SHP77 treated with DMSO at 0.1 percent for 48 hours (cell line): ENCODE results near the gene THAP7.
"Not testable (repeated sequence)": the region's sequence is repeated elsewhere in the genome, so short reads cannot be mapped to it uniquely, and the experiment has no call there.

Experiments used
- DNase-seq: peaks from one replicate; lab custom pipeline; 2025; lab: John Stamatoyannopoulos, UW

THAP7 gene

GRCh38 chr22:20978419-20978818 is 23.5 kb downstream of the THAP7 start:
- no peak for DNase-seq

- no peak for DNase-seq
Measured at GRCh38 chr22:20977516-20978170, 24.3 kb downstream of the THAP7 start.

DNA sequence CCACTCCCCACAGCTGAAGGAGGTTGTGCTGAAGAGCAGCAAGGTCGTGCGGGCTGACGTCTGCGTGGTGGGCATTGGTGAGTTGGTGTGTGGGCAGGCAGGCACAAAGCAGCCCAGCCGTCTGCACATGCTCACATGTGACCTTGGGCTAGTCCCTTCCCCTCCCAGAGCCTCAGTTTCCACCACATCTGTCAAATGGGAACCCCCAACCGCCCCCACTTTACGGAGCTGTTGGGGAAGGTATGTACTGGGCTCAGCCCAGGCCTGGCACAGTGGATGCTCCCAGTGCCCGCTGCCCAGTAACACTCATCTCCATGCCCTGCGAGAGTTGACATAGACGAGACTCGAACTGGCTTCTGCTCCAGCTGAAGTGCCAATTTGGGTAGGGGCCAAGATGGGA is 24.9 kb downstream of the THAP7 start:
- DNase-seq, result no peak

GRCh38 chr22:20976291-20976877 is 25.5 kb downstream of the THAP7 start:
- DNase-seq, result no peak

DNA sequence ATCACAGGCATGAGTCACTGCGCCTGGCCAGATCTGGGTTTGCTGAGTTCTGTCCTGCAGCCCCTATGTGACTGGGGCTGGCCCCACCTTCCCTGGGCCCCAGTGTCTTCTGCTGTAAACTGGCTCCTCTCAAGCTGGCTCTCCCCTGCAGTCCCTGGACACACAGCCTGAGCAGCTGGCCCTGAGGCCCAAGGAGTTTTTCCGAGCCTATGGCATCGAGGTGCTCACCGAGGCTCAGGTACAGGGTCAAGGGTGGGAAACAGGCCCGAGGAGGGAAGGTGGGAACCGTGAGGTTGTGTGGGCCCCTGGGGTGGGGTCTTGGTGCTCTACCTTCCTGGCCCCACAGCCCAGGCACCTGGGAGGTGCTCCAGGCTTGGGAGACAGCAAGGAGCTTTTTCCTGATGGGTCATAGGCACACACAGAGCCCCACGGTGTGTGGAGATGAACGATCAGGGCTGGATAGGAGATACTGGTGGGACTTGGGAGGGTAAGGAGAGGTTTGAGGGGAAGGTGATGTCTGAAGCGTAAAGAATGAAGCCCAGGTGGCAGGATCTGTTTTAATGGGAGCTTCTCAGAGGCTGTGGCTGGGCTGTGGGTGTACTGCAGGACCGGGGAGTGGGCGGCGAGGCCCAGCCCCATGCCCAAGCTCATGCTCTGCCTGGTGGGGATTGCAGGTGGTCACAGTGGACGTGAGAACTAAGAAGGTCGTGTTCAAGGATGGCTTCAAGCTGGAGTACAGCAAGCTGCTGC is 26.2 kb downstream of the THAP7 start:
- DNase-seq, result no peak

- DNase-seq, result no peak
Measured at GRCh38 chr22:20974336-20974955, 27.5 kb downstream of the THAP7 start.

- no peak for DNase-seq
Measured at GRCh38 chr22:20973634-20974286, 28.2 kb downstream of the THAP7 start.

DNA sequence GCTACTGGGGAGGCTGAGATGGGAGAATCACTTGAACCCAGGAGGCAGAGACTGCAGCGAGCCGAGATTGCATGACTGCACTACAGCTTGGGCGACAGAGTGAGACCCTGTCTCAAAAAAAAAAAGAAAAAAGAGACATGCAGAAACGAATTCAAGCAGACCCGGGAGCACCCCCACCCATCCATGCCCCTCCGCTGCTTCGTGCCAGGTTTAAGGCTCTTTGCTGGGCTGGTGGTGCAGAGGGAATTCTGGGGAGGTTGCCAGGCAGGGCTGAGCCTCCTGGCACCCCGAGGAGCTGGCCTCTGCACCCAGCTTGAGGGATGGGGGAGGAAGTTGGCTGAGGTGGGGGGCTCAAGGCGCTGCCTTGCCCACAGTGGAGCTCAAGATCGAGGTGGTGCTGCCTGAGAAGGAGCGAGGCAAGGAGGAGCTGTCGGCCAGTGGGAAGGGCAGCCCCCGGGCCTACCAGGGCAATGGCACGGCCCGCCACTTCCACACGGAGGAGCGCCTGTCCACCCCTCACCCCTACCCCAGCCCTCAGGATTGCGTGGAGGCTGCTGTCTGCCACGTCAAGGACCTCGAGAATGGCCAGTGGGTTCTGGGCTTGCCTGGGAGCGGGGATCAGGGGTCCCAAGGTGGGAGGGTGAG is 28.9 kb downstream of the THAP7 start:
- DNase-seq, result no peak

DNA sequence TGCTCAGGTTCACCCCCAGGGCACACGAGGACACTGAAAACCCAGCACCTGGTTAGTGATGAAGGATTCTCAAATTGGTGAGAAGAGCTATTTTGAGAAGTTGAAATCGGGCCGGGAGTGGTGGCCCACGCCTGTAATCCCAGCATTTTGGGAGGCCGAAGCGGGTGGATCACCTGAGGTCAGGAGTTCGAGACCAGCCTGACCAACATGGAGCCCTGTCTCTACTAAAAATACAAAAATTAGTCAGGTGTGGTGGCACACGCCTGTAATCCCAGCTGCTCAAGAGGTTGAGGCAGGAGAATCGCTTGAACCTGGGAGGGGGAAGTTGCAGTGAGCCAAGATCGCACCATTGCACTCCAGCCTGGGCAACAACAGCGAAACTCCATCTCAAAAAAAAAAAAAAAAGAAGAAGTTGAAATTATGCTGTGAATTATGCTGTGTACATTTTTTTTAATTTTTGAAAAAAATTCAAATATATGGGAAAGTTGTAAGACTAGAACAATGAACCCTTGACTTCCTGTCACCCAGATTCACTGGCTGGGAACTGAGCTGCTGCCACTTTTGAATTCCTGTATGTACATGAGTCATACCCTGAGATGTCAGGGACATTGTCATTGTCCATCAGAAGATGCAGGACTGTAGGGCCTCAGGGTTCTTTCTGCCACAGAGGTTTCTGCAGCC is 29.8 kb downstream of the THAP7 start:
- not testable (repeated sequence) for DNase-seq

GRCh38 chr22:20970939-20971657 is 30.8 kb downstream of the THAP7 start:
- DNase-seq, result no peak

- DNase-seq, result no peak
Measured at GRCh38 chr22:20968281-20968977, 33.5 kb downstream of the THAP7 start.

DNA sequence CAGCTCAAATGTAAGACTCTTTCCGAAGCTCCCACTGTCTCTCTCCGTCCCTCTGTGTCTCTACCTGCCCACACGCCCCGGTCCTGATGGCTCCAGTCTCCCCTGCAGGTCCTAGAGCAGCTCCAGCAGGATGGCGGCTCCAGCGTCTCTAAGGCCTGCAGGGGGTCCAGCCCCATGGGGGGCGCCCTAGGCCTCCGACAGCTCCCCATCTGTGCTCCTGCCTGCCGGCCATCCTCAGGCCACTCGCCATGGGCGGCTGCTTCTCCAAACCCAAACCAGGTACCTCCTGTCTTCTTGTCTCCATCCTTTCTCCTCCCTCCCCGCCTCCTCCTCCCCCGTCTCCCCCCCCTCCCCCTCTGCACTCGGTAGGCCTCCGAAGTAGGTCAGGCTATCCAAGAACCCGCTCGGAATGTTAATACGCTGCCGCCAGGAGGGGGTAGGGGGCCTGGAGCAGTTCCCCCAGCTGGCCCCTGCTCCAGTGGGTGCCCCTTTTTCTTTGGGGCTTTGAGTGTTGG is 34.2 kb downstream of the THAP7 start:
- no peak for DNase-seq

- DNase-seq, result no peak
Measured at GRCh38 chr22:20966883-20967696, 34.8 kb downstream of the THAP7 start, which contains the start of gene AIFM3. Gene AIFM3 (plus strand): TSS chr22:20967255. CDS start chr22:20967945, 690 bp downstream.

DNA sequence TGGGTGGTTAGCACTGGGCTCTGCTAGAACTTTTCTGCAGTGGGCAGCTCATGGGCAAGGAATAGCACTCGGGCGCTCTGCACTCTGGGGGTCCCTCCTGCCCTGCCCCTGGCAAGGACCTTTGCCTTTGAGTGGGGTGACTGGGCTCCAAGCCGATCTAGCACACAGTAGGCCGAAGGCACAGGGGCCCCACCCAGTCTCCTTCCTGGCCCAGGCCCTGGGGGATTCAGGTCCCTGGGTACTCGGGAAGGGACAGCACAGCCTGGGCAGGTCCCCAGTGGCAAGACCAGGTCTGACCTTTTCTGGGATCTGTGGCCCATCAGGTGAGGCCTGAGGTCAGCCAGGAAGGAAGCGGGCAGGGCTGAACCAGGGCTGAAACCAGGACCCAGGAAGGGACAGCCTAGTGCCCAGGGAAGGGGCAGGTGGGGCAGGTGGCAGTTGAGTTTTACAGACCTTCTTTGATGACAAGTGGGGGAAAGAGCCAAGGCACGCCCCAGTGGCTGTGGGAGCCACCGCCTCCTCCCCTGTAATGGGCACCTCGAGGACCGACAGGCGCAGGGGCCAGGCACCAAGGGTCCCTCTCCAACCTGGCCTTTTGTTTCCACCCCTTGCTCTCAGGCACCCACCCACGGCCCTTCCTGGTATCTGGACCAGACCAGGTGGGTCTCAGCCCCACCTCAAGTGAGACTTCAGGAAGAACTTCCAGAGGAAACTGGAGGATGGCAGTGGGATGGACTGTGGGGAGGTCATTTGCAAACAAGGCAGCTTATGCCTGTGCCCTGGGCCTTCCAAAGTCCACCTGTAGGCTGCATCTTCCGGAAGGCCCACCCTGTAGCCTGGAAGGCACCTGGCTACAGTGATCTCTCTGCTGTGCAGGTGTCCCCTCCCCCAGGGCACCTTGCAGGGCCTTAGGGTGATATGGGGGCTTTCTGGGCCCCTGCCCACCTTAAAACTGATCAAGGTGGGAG is 35.7 kb downstream of the THAP7 start:
- DNase-seq, result no peak

DNA sequence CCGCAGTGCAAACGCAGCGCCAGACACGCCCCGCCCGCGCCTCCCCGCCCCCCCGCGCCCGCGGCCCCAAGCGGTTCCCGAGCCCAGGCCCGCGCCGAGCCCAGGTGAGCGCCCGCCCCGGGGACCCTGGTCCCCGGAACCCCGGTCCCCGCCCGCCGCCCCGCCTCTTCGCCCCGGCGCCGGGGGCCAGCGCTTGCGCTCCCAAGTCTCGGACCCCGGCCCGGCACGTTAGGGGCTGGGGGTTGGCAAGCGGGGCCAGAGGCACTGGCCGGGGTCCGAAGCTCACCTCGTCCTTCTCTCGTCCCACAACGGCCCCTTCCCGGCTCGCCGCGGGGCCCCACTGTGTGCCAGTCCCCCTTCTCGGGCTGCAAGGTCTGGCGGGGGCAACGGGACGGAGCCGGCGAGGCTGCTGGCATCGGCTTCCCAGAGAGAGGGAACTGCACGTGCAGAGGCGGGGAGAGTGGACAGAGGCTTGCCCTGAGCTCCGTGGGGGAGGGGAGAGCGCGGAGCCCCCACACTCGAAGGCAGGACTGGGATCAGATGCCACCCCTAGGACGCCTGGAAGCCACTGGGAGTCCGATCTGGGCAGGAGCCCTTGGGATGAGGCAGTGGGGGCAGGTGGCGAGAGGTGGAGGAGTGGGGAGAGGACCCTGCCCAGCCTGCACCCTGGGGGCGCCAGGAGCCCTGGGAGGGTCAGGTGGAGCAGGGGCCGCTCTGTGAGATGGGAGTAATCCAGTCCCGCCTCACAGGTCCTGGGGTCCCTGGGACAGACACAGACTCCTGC is 36.6 kb downstream of the THAP7 start:
- DNase-seq, result no peak

GRCh38 chr22:20964799-20965103 is 37.2 kb downstream of the THAP7 start:
- DNase-seq, result no peak
